NB4 (cell line): ENCODE results near the gene NPAS3.

Experiments used
- MYC ChIP-seq: IDR thresholded peaks from 2 replicates; pipeline ENCODE4 v1.6.1; 2011; ENCODE audit warnings: low read depth, low read length
- POLR2A ChIP-seq: IDR thresholded peaks from 2 replicates; pipeline ENCODE4 v1.6.1; 2011; ENCODE audit warnings: mild to moderate bottlenecking; ENCODE audit not compliant: insufficient read length; ENCODE audit errors: extremely low read depth
- TF ChIP-seq, protein P1 (sequence below): IDR thresholded peaks from one replicate; pipeline ENCODE4 v1.5.1; 2012; ENCODE audit warnings: low read depth, low read length
- TF ChIP-seq, protein P2 (sequence below): IDR thresholded peaks from 2 replicates; pipeline ENCODE4 v1.6.1; 2011; ENCODE audit warnings: low read depth, low read length

DNA sequence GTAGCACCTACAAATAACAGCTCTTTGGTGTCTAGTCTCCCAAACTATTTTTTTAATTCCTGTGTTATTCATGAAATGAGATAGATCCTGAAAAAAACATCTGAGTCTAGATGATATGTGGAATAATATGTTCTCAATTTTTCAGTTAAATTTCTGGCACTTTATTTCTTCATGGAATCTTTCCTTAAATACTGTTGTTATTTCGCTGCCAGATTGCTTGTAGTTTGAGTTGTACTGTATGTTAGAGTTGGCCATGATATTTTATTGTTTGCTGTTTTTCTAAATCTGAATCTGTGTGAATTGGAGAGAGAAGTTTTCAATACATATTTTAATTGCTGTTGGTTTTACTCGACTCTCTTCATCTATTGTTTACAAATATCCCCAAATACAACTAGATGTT is 511.7 kb downstream of the NPAS3 start:
- TF ChIP-seq, protein P1, sequence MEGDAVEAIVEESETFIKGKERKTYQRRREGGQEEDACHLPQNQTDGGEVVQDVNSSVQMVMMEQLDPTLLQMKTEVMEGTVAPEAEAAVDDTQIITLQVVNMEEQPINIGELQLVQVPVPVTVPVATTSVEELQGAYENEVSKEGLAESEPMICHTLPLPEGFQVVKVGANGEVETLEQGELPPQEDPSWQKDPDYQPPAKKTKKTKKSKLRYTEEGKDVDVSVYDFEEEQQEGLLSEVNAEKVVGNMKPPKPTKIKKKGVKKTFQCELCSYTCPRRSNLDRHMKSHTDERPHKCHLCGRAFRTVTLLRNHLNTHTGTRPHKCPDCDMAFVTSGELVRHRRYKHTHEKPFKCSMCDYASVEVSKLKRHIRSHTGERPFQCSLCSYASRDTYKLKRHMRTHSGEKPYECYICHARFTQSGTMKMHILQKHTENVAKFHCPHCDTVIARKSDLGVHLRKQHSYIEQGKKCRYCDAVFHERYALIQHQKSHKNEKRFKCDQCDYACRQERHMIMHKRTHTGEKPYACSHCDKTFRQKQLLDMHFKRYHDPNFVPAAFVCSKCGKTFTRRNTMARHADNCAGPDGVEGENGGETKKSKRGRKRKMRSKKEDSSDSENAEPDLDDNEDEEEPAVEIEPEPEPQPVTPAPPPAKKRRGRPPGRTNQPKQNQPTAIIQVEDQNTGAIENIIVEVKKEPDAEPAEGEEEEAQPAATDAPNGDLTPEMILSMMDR, result no peak
- TF ChIP-seq POLR2A (no peak), MYC (no peak)
- TF ChIP-seq, protein P2, sequence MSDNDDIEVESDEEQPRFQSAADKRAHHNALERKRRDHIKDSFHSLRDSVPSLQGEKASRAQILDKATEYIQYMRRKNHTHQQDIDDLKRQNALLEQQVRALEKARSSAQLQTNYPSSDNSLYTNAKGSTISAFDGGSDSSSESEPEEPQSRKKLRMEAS, result no peak
